ENCODE results near the gene GRB7. TPM values are rescaled to one million over a fixed set of nuclear protein-coding genes. Genes with fewer than 3 reads are reported as not detected.

Gene GRB7
- total and polyA plus RNA-seq, 2 donors (not counting 3 experiments of a cell fraction or from before 2014, with no cell fraction given) = 0.04 TPM; not detected in 1

GRCh38 chr17:39742126-39742855 lies 4.6 kb downstream of the GRB7 start:
- intact Hi-C loops (cut with micrococcal nuclease) = no loop called here

More at GRCh38 chr17:39742126-39742855, 4.6 kb downstream of the GRB7 start:
- FAIRE-seq = no peak
- CTCF ChIA-PET = no interaction called here
- H3K79me2 ChIP-seq (ENCODE audit: control insufficient read depth, insufficient read depth, low read length) = no peaks in the 10 kb centered on the region
- no peaks in the 10 kb centered on the region for H3K9me3 ChIP-seq (replicated peaks; ENCODE audit: control insufficient read depth, insufficient read depth, low read length)
- H4K20me1 ChIP-seq (replicated peaks; ENCODE audit: control insufficient read depth, extremely low read depth, insufficient read depth, low read length) = no peaks in the 10 kb centered on the region
- no peak overlapping the region for H3K4me3 ChIP-seq (replicated peaks in 1 of 3; ENCODE audit: insufficient read depth in 1 of 3, low read depth in 1 of 3, low read length in 3 of 3)
- no peak overlapping the region for H3K27ac ChIP-seq (ENCODE audit: insufficient read depth, low read depth, low read length)
- H3K4me1 ChIP-seq (ENCODE audit: control insufficient read depth, extremely low read depth, insufficient read depth, low read length) = peaks cover 17% of the 10 kb centered on the region
- H3K36me3 ChIP-seq (ENCODE audit: control insufficient read depth in 2 of 2, extremely low read depth in 1 of 2, insufficient read depth in 2 of 2, low read length in 2 of 2) = no peaks in the 10 kb centered on the region
- dilution Hi-C loops (cut with MboI; ENCODE audit: extremely low pct_ligation_motif_present, low sequenced_read_pairs) = loop anchor here (10.0 kb wide), 1 partner anchor 107 kb away; the partner anchor contains the start of gene STARD3
- H3K9ac ChIP-seq (replicated peaks; ENCODE audit: extremely low read depth, insufficient read depth, low read length) = no peak overlapping the region
- no TSS peak for BruUV-seq (replicated peaks)
- H3K9me1 ChIP-seq (replicated peaks; ENCODE audit: control insufficient read depth, extremely low read depth, insufficient read depth, low read length) = no peaks in the 10 kb centered on the region
- POLR2A ChIA-PET = no interaction called here
- H2AFZ ChIP-seq (ENCODE audit: low read depth, low read length) = no peak overlapping the region
- TF ChIP-seq POLR2AphosphoS5 (IDR thresholded peaks at IDR 0.05; ENCODE audit: insufficient read depth, low read depth, low read length) (no peak), FOS (IDR thresholded peaks at IDR 0.05; ENCODE audit: borderline replicate concordance, insufficient read depth, low read length) (no peak), MYC (IDR thresholded peaks at IDR 0.05; ENCODE audit: low read depth, low read length) (no peak), GATA2 (IDR thresholded peaks at IDR 0.05; ENCODE audit: insufficient read depth, insufficient read length, low read depth, low read length) (no peak), EZH2 (IDR thresholded peaks at IDR 0.05; ENCODE audit: borderline replicate concordance, low read depth, low read length, severe bottlenecking) (no peak), CTCF (IDR thresholded peaks at IDR 0.05; ENCODE audit: extremely low read depth in 1 of 2, insufficient read depth in 1 of 2, low read depth in 1 of 2, low read length in 2 of 2) (no peak), POLR2A (IDR thresholded peaks at IDR 0.05; ENCODE audit: low read depth, low read length) (no peak), JUN (IDR thresholded peaks at IDR 0.05; ENCODE audit: borderline replicate concordance, insufficient read depth, insufficient read length, low read depth) (no peak)
- TF ChIP-seq, protein P1, sequence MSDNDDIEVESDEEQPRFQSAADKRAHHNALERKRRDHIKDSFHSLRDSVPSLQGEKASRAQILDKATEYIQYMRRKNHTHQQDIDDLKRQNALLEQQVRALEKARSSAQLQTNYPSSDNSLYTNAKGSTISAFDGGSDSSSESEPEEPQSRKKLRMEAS (IDR thresholded peaks at IDR 0.05; ENCODE audit: insufficient read depth, insufficient read length) = no peak
- no peak for DNase-seq (ENCODE audit: low read depth, low spot score)
- peaks cover 18 to 24% of the 10 kb centered on the region in 2 experiments for H3K27me3 ChIP-seq (ENCODE audit: control insufficient read depth in 2 of 2, insufficient read depth in 2 of 2, low read length in 2 of 2)
- no peak overlapping the region for H3K4me2 ChIP-seq (ENCODE audit: insufficient read depth, low read length)

All from endothelial cell of umbilical vein (primary cell).